DOHH2 (cell line): Measurements from ENCODE around the gene ALB.

Experiments
- H3F3A ChIP-seq: fragments of 200-600 bp; sonication (generic), shearing (Covaris generic); 2 replicates; pipeline ENCODE4 v1.6.0; 2016; ENCODE audit warnings: antibody characterized with exemption, mild to moderate bottlenecking; ENCODE audit not compliant: control insufficient read depth, insufficient read depth
- H3K27ac ChIP-seq: fragments of 200-600 bp; sonication (generic); 2 replicates; pipeline ENCODE4 v1.5.1; 2014; ENCODE audit warnings: low read depth, mild to moderate bottlenecking, low read length, moderate library complexity
- H3K27me3 ChIP-seq: fragments of 200-600 bp; sonication (generic); 2 replicates; pipeline ENCODE4 v1.6.1; 2014; ENCODE audit warnings: mild to moderate bottlenecking, low read length, mixed read lengths; ENCODE audit not compliant: control insufficient read depth
- H3K36me3 ChIP-seq: fragments of 200-600 bp; sonication (generic); 2 replicates; pipeline ENCODE4 v1.6.1; 2014; ENCODE audit warnings: mild to moderate bottlenecking, low read length, moderate library complexity, mixed read lengths; ENCODE audit not compliant: control insufficient read depth
- H3K4me1 ChIP-seq: fragments of 200-600 bp; sonication (generic); 2 replicates; pipeline ENCODE4 v1.6.1; 2014; ENCODE audit warnings: mild to moderate bottlenecking, low read length, mixed read lengths; ENCODE audit not compliant: control insufficient read depth
- H3K4me2 ChIP-seq: fragments of 200-600 bp; sonication (generic); 2 replicates; pipeline ENCODE4 v1.6.0; 2014; ENCODE audit warnings: mild to moderate bottlenecking, low read length, moderate library complexity
- H3K4me3 ChIP-seq: fragments of 200-600 bp; sonication (generic); 2 replicates; pipeline ENCODE4 v1.5.1; 2014; ENCODE audit warnings: mild to moderate bottlenecking, low read length, mixed read lengths
- H3K79me2 ChIP-seq: fragments of 200-600 bp; sonication (generic); 2 replicates; pipeline ENCODE4 v1.6.1; 2014; ENCODE audit warnings: mild to moderate bottlenecking, low read length, mixed read lengths; ENCODE audit not compliant: control insufficient read depth
- H3K9me2 ChIP-seq: fragments of 200-600 bp; sonication (generic); replicated peaks from 2 replicates; pipeline ENCODE4 v1.6.1; 2014; ENCODE audit warnings: mild to moderate bottlenecking, low read length, mixed read lengths; ENCODE audit not compliant: control insufficient read depth
- H3K9me3 ChIP-seq: fragments of 200-600 bp; sonication (generic); 2 replicates; pipeline ENCODE4 v1.6.1; 2014; ENCODE audit warnings: antibody characterized with exemption, low read length, mixed read lengths; ENCODE audit not compliant: control insufficient read depth, insufficient read depth
- H4K20me1 ChIP-seq: fragments of 200-600 bp; sonication (generic); 2 replicates; pipeline ENCODE4 v1.6.0; 2014; ENCODE audit warnings: low read depth, mild to moderate bottlenecking, antibody characterized with exemption, low read length, moderate library complexity; ENCODE audit not compliant: control insufficient read depth, insufficient read depth
- EZH2phosphoT487 ChIP-seq: fragments of 200-600 bp; sonication (generic); IDR thresholded peaks from 2 replicates; pipeline ENCODE4 v1.6.1; 2017; ENCODE audit warnings: borderline replicate concordance, mild to moderate bottlenecking, antibody characterized with exemption, low read length, moderate library complexity, mixed read lengths
- TF ChIP-seq, protein P1 (sequence below): fragments of 200-600 bp; sonication (generic); IDR thresholded peaks from one replicate; pipeline ENCODE4 v1.5.1; 2014; ENCODE audit warnings: antibody characterized with exemption, mild to moderate bottlenecking, low read depth, low read length; ENCODE audit not compliant: poor library complexity, severe bottlenecking

Gene ALB

DNA sequence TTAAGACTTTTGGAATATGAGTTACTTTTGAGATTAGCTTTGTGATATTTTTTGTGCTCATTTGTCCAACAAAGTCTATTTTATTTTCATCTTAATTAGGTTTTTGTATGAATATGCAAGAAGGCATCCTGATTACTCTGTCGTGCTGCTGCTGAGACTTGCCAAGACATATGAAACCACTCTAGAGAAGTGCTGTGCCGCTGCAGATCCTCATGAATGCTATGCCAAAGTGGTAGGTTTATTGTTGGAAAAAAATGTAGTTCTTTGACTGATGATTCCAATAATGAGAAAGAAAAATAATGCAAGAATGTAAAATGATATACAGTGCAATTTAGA lies 10.8 kb downstream of the ALB start:
- H3K79me2 ChIP-seq, result no peaks in the 10 kb centered on the region
- no peaks in the 10 kb centered on the region for H3F3A ChIP-seq
- H3K27ac ChIP-seq, result no peak overlapping the region
- no peaks in the 10 kb centered on the region for H3K4me1 ChIP-seq
- H3K27me3 ChIP-seq, result no peaks in the 10 kb centered on the region; the same call in 1 of the 2 replicates
- H3K4me2 ChIP-seq, result no peak overlapping the region
- no peaks in the 10 kb centered on the region for H3K36me3 ChIP-seq
- no peaks in the 10 kb centered on the region for H4K20me1 ChIP-seq
- TF ChIP-seq, protein P1, sequence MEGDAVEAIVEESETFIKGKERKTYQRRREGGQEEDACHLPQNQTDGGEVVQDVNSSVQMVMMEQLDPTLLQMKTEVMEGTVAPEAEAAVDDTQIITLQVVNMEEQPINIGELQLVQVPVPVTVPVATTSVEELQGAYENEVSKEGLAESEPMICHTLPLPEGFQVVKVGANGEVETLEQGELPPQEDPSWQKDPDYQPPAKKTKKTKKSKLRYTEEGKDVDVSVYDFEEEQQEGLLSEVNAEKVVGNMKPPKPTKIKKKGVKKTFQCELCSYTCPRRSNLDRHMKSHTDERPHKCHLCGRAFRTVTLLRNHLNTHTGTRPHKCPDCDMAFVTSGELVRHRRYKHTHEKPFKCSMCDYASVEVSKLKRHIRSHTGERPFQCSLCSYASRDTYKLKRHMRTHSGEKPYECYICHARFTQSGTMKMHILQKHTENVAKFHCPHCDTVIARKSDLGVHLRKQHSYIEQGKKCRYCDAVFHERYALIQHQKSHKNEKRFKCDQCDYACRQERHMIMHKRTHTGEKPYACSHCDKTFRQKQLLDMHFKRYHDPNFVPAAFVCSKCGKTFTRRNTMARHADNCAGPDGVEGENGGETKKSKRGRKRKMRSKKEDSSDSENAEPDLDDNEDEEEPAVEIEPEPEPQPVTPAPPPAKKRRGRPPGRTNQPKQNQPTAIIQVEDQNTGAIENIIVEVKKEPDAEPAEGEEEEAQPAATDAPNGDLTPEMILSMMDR, result no peak
- no peak for TF ChIP-seq EZH2phosphoT487
- H3K4me3 ChIP-seq, result no peak overlapping the region
- H3K9me2 ChIP-seq, result no peaks in the 10 kb centered on the region
- no peaks in the 10 kb centered on the region for H3K9me3 ChIP-seq

DNA sequence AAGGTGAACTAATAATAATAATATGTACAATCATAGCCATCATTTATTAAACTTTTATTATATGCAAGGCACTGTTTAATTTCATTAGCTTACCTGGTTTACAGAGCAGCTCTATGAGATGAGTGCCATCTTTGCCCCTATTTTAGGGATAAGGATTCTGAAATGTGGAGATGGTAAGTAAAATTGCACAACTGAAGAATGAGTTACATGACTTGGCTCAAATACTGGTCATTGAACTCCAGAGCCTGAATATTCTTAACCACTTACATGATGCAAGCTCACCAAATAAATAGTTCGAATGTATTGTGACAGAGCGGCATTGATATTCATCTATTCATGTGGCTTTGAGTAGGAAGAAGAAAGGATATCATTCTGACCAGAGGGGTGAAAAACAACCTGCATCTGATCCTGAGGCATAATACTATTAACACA lies 11.7 kb downstream of the ALB start:
- TF ChIP-seq EZH2phosphoT487, result no peak
- TF ChIP-seq, protein P1, result no peak
- no peak overlapping the region for H3K4me2 ChIP-seq
- H3K4me3 ChIP-seq, result no peak overlapping the region
- no peak overlapping the region for H3K27ac ChIP-seq
- no peaks in the 10 kb centered on the region for H4K20me1 ChIP-seq
- H3K4me1 ChIP-seq, result no peaks in the 10 kb centered on the region
- no peaks in the 10 kb centered on the region for H3K9me3 ChIP-seq
- no peaks in the 10 kb centered on the region for H3K79me2 ChIP-seq
- H3F3A ChIP-seq, result no peaks in the 10 kb centered on the region
- H3K36me3 ChIP-seq, result no peaks in the 10 kb centered on the region
- H3K27me3 ChIP-seq, result no peaks in the 10 kb centered on the region; the same call in 1 of the 2 replicates
- H3K9me2 ChIP-seq, result no peaks in the 10 kb centered on the region

DNA sequence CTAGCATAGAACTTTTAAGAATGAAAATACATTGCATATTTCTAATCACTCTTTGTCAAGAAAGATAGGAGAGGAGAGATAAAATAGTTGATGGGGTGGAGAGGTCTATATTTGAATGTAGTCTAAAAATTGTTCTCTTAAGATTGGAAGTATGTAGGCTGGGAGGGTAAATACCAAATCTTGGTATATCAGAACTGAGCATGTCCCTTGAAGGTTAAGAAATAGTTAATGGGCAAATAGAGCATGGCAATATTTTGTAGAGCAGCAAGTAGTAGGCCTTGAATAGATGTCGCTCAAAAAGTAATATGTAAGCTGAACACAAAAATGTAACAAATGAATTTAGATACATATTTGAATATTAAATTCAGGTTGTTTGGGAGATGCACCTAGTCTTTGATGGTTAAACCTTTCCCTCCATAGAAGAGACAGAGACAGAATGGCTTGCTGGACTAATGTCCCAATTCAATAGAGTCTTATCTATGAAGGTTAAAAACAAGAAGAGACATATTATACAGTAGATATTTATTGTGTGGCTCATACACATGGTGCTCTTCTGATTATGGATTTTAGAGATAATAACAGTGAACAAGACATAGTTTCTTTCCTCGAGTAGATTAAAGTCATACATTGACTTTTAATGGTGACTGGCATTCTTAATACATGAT lies 12.5 kb downstream of the ALB start:
- no peaks in the 10 kb centered on the region for H3K36me3 ChIP-seq
- H3F3A ChIP-seq, result no peaks in the 10 kb centered on the region
- no peaks in the 10 kb centered on the region for H3K27me3 ChIP-seq
- no peaks in the 10 kb centered on the region for H3K4me1 ChIP-seq
- H3K79me2 ChIP-seq, result no peaks in the 10 kb centered on the region
- TF ChIP-seq, protein P1, result no peak
- no peak overlapping the region for H3K27ac ChIP-seq
- no peak overlapping the region for H3K4me2 ChIP-seq
- H4K20me1 ChIP-seq, result no peaks in the 10 kb centered on the region
- no peak overlapping the region for H3K4me3 ChIP-seq
- H3K9me3 ChIP-seq, result no peaks in the 10 kb centered on the region
- H3K9me2 ChIP-seq, result no peaks in the 10 kb centered on the region

DNA sequence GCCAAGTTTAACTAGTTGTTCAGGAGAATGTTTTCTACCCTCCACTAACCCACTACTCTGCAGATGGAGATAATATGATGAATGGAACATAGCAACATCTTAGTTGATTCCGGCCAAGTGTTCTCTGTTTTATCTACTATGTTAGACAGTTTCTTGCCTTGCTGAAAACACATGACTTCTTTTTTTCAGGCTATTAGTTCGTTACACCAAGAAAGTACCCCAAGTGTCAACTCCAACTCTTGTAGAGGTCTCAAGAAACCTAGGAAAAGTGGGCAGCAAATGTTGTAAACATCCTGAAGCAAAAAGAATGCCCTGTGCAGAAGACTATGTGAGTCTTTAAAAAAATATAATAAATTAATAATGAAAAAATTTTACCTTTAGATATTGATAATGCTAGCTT lies 13.3 kb downstream of the ALB start:
- Histone ChIP-seq H3K36me3 (no peaks in the 10 kb centered on the region), H3K27me3 (no peaks in the 10 kb centered on the region), H3K4me1 (no peaks in the 10 kb centered on the region), H3K9me2 (no peaks in the 10 kb centered on the region), H3F3A (no peaks in the 10 kb centered on the region), H4K20me1 (no peaks in the 10 kb centered on the region), H3K4me2 (no peak overlapping the region), H3K9me3 (no peaks in the 10 kb centered on the region), H3K79me2 (no peaks in the 10 kb centered on the region), H3K27ac (no peak overlapping the region), H3K4me3 (no peak overlapping the region)
- TF ChIP-seq, protein P1, result no peak
- no peak for TF ChIP-seq EZH2phosphoT487
